HepG2 (cell line): ENCODE measurements around the gene C20orf204. TPM values are rescaled to one million over a fixed set of nuclear protein-coding genes. Genes with fewer than 3 reads are reported as not detected.
A peak's percentile ranks its signal among the peaks of the same experiment; 100 is the strongest.

ENCODE experiments used
- AGO1 ChIP-seq: fragments of 200-400 bp; formaldehyde crosslinking; IDR thresholded peaks from 2 replicates; pipeline ENCODE4 v1.6.1; 2017; ENCODE audit warnings: mild to moderate bottlenecking, low read depth, low read length, moderate library complexity; ENCODE audit not compliant: poor library complexity, severe bottlenecking
- ATM ChIP-seq: fragments of 450-650 bp; IDR thresholded peaks from 2 replicates; pipeline ENCODE4 v1.7.1; 2017; ENCODE audit warnings: mild to moderate bottlenecking, borderline replicate concordance
- DPF2 ChIP-seq: sonication (generic); formaldehyde crosslinking; IDR thresholded peaks from 2 replicates; pipeline ENCODE4 v1.4.0; 2020; ENCODE audit warnings: mild to moderate bottlenecking, low read depth, missing genetic modification reagents, borderline replicate concordance
- EEA1 ChIP-seq: sonication (generic); formaldehyde crosslinking; IDR thresholded peaks from 2 replicates; pipeline ENCODE4 v1.5.1; 2020; ENCODE audit warnings: mild to moderate bottlenecking, missing genetic modification reagents, borderline replicate concordance
- HDAC2 ChIP-seq: sonication (generic); formaldehyde crosslinking; IDR thresholded peaks from 2 replicates; pipeline ENCODE4 v1.4.0; 2020; ENCODE audit warnings: missing genetic modification reagents
- HNF1B ChIP-seq: sonication (generic); formaldehyde crosslinking; IDR thresholded peaks from 2 replicates; pipeline ENCODE4 v1.5.1; 2020; ENCODE audit warnings: mild to moderate bottlenecking, moderate library complexity, missing genetic modification reagents
- MIER3 ChIP-seq: IDR thresholded peaks from 2 replicates; pipeline ENCODE4 v1.6.1; 2016; ENCODE audit warnings: missing compliant biosample characterization, borderline replicate concordance
- NPAS2 ChIP-seq: sonication (generic); formaldehyde crosslinking; IDR thresholded peaks from 2 replicates; pipeline ENCODE4 v1.8.0; 2022; ENCODE audit warnings: mild to moderate bottlenecking, missing genetic modification reagents, borderline replicate concordance
- PHF21A ChIP-seq: sonication (generic); formaldehyde crosslinking; IDR thresholded peaks from 2 replicates; pipeline ENCODE4 v1.5.0; 2020; ENCODE audit warnings: mild to moderate bottlenecking, missing genetic modification reagents
- PRPF4 ChIP-seq: fragments of 200-400 bp; formaldehyde crosslinking; IDR thresholded peaks from 2 replicates; pipeline ENCODE4 v1.6.1; 2016; ENCODE audit warnings: low read length, low read depth; ENCODE audit not compliant: poor library complexity, severe bottlenecking
- RNF219 ChIP-seq: sonication (generic); formaldehyde crosslinking; IDR thresholded peaks from 2 replicates; pipeline ENCODE4 v1.5.0; 2020; ENCODE audit warnings: mild to moderate bottlenecking, missing genetic modification reagents
- RXRA ChIP-seq: sonication (generic); formaldehyde crosslinking; IDR thresholded peaks from 2 replicates; pipeline ENCODE4 v1.5.1; 2020; ENCODE audit warnings: missing genetic modification reagents
- TEAD3 ChIP-seq: optimal IDR thresholded peaks from 2 replicates; pipeline ENCODE3; 2016; ENCODE audit warnings: borderline replicate concordance
- TFDP1 ChIP-seq: IDR thresholded peaks from 2 replicates; pipeline ENCODE4 v1.6.1; 2016; ENCODE audit warnings: missing compliant biosample characterization, missing genetic modification reagents, borderline replicate concordance
- WIZ ChIP-seq: sonication (generic); formaldehyde crosslinking; IDR thresholded peaks from 2 replicates; pipeline ENCODE4 v1.5.1; 2020; ENCODE audit warnings: mild to moderate bottlenecking, missing genetic modification reagents
- ZBTB7B ChIP-seq: sonication (generic); formaldehyde crosslinking; IDR thresholded peaks from 2 replicates; pipeline ENCODE4 v1.4.0; 2020; ENCODE audit warnings: missing genetic modification reagents
- ZNF263 ChIP-seq: sonication (generic); formaldehyde crosslinking; IDR thresholded peaks from 2 replicates; pipeline ENCODE4 v1.4.0; 2020; ENCODE audit warnings: missing genetic modification reagents
- ZNF274 ChIP-seq: sonication (generic); formaldehyde crosslinking; IDR thresholded peaks from 2 replicates; pipeline ENCODE4 v1.5.1; 2020; ENCODE audit warnings: mild to moderate bottlenecking, missing genetic modification reagents
- ZNF281 ChIP-seq: sonication (generic); formaldehyde crosslinking; IDR thresholded peaks from 2 replicates; pipeline ENCODE4 v1.4.0; 2020; ENCODE audit warnings: missing genetic modification reagents, borderline replicate concordance
- ZNF557 ChIP-seq: sonication (generic); formaldehyde crosslinking; IDR thresholded peaks from 2 replicates; pipeline ENCODE4 v1.4.0; 2020; ENCODE audit warnings: missing genetic modification reagents
- polyA plus RNA-seq, 8 experiments: library from polyadenylated mRNA; depleted of rRNA in 3 of 8; stranded (reverse) in 7 of 8; unstranded in 1 of 8; fragments of >200 nt; fragmentation: Illumina TruSeq in 4 of 8; extraction: Trizol in 4 of 8; gene quantifications; 2 replicates each; pipeline versions ENCODE4 v1.2.1 to v1.2.3, GENCODE V29; 2011 to 2016; ENCODE audit warnings: low read depth in 4 of 8, missing spikeins in 1 of 8, mixed read lengths in 1 of 8; ENCODE audit not compliant: insufficient read depth in 1 of 8
- total RNA-seq, 5 experiments: library from RNA; depleted of rRNA; stranded (reverse); fragments of >200 nt; fragmentation: Illumina TruSeq; extraction: Trizol; gene quantifications; 2 replicates each; pipeline ENCODE4 v1.2.3, GENCODE V29; 2016; ENCODE audit warnings: low read depth in 1 of 5

The C20orf204 gene
- total and polyA plus RNA-seq, 2 of the 13 experiments (the other 11 are each of a cell fraction or from before 2014, with no cell fraction given): 22.1 to 80.0 TPM

GRCh38 chr20:64057628-64058498, 21.9 kb downstream of the C20orf204 start (continued):
- no peak; the same call in 1 of the 2 replicates for TF ChIP-seq HNF1B (CRISPR knock-in tag)
- no peak for TF ChIP-seq PRPF4
- peak; percentile 46 for TF ChIP-seq TEAD3
- peak; percentile 65; the same call in 1 of the 2 replicates for TF ChIP-seq PHF21A
- no peak for TF ChIP-seq TFDP1
- 0 out of 2 replicates have a peak, but pooled peaks have one; percentile 3 for TF ChIP-seq ZNF274 (CRISPR knock-in tag)
- no peak; the same call in 1 of the 2 replicates for TF ChIP-seq WIZ
- TF ChIP-seq ZNF557 (CRISPR knock-in tag): no peak
- TF ChIP-seq RXRA (CRISPR knock-in tag): peak; percentile 76
- peak; percentile 37; the same call in 1 of the 2 replicates for TF ChIP-seq ZNF263
- no peak; the same call in 1 of the 2 replicates for TF ChIP-seq DPF2 (CRISPR knock-in tag)
- no peak for TF ChIP-seq ATM
- no peak for TF ChIP-seq RNF219 (CRISPR knock-in tag)
- peak; percentile 20; the same call in 1 of the 2 replicates for TF ChIP-seq MIER3 (CRISPR knock-in tag)
- peak; percentile 43; the same call in 1 of the 2 replicates for TF ChIP-seq HDAC2 (CRISPR knock-in tag)
- TF ChIP-seq NPAS2 (CRISPR knock-in tag): no peak
- TF ChIP-seq EEA1 (CRISPR knock-in tag): peak; percentile 21; the same call in 1 of the 2 replicates
- TF ChIP-seq AGO1: peak; percentile 59
- TF ChIP-seq ZNF281 (CRISPR knock-in tag): peak; percentile 98
- TF ChIP-seq ZBTB7B: peak; percentile 97
